Astrocyte of the hippocampus (primary cell): ENCODE data around the gene CDH8.

Source experiments
- DNase-seq: peaks from one replicate; pipeline ENCODE4 v3.0.0; 2011; ENCODE audit warnings: low read depth, low spot score

CDH8 gene

DNA sequence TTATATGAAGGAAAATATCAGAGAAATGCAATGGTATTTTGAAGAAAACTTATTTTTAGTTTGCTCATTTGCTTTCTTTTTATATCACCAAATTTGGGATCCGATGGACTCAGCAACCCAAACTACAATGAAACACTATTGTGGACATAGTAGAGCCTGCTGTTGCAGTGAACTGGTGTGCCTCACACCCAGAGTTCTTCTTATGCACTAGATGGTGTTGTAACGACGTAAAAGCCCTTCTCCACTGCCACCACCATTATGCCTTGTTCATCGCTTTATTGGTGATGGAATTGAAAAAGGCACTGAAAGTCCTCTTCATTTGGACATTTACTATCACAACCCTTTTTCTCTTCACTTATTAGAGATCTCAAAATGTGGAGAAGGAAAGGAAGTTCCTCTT, 381.3 kb downstream of the CDH8 start:
- no peak for DNase-seq

GRCh38 chr16:61653544-61653943, 382.7 kb downstream of the CDH8 start:
- DNase-seq, result no peak

DNA sequence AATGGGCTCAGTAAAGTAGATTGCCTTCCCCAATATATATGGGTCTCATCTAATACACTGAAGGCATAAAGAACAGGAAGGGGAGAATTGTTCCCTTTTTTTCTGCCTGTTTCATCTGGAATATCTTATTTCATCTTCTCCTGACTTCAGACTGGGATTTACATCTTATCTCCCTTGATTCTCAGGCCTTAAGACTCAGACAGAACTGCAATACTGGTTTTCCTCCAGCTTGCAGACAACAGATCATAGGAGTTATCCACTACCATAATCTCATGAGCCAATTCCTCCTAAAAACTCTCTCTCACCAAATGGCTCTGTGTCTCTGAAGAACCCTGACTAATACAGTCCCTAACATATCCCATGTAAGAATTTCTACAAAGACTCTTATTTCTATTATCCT, 390.7 kb downstream of the CDH8 start:
- no peak for DNase-seq

GRCh38 chr16:61644736-61645135, 391.5 kb downstream of the CDH8 start:
- DNase-seq, result no peak

DNA sequence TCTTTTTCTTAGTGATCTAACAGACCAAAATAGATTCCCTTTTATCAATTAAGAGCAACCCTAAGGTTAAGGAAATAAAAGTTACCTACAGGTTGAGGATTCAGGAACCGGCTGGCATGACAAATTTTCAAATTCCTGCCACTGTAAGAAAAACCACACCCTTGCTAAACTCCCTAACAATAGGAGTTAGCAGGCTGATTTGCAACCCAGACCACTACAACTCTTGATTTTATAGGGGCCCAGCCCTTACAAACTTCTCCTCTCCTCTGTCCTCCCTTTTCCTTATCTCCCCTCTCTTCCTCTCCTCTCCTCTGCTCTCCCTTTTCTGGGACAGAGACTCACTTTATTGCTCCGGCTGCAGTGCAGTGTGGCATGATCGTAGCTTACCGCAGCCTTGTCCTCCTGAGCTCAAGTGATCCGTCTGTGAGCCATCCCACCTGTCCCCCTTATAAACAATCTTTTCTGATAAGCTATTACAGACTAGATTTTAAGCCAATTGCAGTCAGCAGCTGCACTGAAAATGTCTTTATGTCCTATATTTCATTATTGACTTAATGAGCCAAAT, 418.9 kb downstream of the CDH8 start:
- DNase-seq, result no peak

- DNase-seq, result no peak
Observed at GRCh38 chr16:61616088-61616487, 420.1 kb downstream of the CDH8 start.

- no peak for DNase-seq
Observed at GRCh38 chr16:61611847-61612491, 424.3 kb downstream of the CDH8 start.

GRCh38 chr16:61606581-61606980, 429.7 kb downstream of the CDH8 start:
- no peak for DNase-seq
